Esophagus muscularis mucosa (tissue), 4 donors: ENCODE measurements around the gene CD36. TPM values are rescaled to one million over a fixed set of nuclear protein-coding genes. Genes with fewer than 3 reads are reported as not detected.
A peak's percentile ranks its signal among the peaks of the same experiment; 100 is the strongest.

Experiments used
- DNase-seq: peaks from one replicate; pipeline ENCODE4 v3.0.0-alpha.2; 2017; ENCODE audit errors: extremely low spot score
- H3K27ac ChIP-seq, 4 donors: fragments of 200-600 bp; sonication (generic); replicated peaks in 1 of 4; 1 replicate in 3 of 4; 2 replicates in 1 of 4; pipeline ENCODE4 v1.5.1; 2016 to 2019; ENCODE audit warnings: mild to moderate bottlenecking in 1 of 4
- H3K27me3 ChIP-seq, 4 donors: fragments of 200-600 bp; sonication (generic); one replicate each; pipeline versions ENCODE4 v1.5.1 to v1.6.0; 2016 to 2019
- H3K36me3 ChIP-seq, 4 donors: fragments of 200-600 bp; sonication (generic); one replicate each; pipeline ENCODE4 v1.5.1; 2016 to 2019
- H3K4me1 ChIP-seq, 4 donors: fragments of 200-600 bp; sonication (generic); one replicate each; pipeline ENCODE4 v1.5.1; 2016 to 2019
- H3K4me3 ChIP-seq, 4 donors: fragments of 200-600 bp; sonication (generic); 1 replicate in 2 of 4; 2 replicates in 2 of 4; pipeline ENCODE4 v1.5.1; 2016 to 2019; ENCODE audit warnings: mild to moderate bottlenecking in 4 of 4, moderate library complexity in 1 of 4
- H3K9me3 ChIP-seq, 4 donors: fragments of 200-600 bp; sonication (generic); 1 replicate in 3 of 4; 2 replicates in 1 of 4; pipeline ENCODE4 v1.5.1; 2016 to 2019
- CTCF ChIP-seq, 3 experiments: fragments of 200-600 bp in 2 of 3; fragments of 450-650 bp in 1 of 3; sonication (generic) in 2 of 3; IDR thresholded peaks; one replicate each; pipeline ENCODE4 v1.5.1; 2017 to 2019; ENCODE audit warnings: antibody characterized with exemption in 3 of 3, mild to moderate bottlenecking in 2 of 3, moderate library complexity in 1 of 3
- EP300 ChIP-seq: sonication (generic); formaldehyde crosslinking; IDR thresholded peaks from one replicate; pipeline ENCODE4 v1.6.1; 2017; ENCODE audit warnings: antibody characterized with exemption
- POLR2A ChIP-seq: fragments of 450-650 bp; IDR thresholded peaks from one replicate; pipeline ENCODE4 v1.6.1; 2017; ENCODE audit warnings: antibody characterized with exemption, moderate library complexity, mild to moderate bottlenecking, low read depth
- POLR2AphosphoS5 ChIP-seq, 2 donors: sonication (generic); formaldehyde crosslinking; IDR thresholded peaks; one replicate each; pipeline ENCODE4 v1.6.1; 2017; ENCODE audit warnings: antibody characterized with exemption in 2 of 2
- WGBS: methylation state at CpG from one replicate; pipeline ENCODE4 v1.1.5; 2018; 5-methylcytosine and 5-hydroxymethylcytosine counted together
- intact Hi-C: fragments of 100-400 bp; cut with DNase I; formaldehyde crosslinking; loops from one replicate; pipeline ENCODE4 v1.15.1; 2023
- total RNA-seq, 4 donors: library from RNA; depleted of rRNA; stranded (reverse); fragments of >200 nt; gene quantifications; one replicate each; pipeline versions ENCODE4 v1.1.0 to v1.2.1, GENCODE V29; 2016

Gene CD36
- total RNA-seq, 4 donors from 2014 or later, result 61.0 to 148 (median 87.7) TPM

GRCh38 chr7:80679921-80680907, 41.8 kb downstream of the CD36 start:
- intact Hi-C loops, result no loop called here
- WGBS, result 75% methylated on average over 10 of the region's 10 CpGs

GRCh38 chr7:80681272-80681885, 42.9 kb downstream of the CD36 start:
- Histone ChIP-seq H3K4me1 (no peaks in the 10 kb centered on the region), H3K9me3 (peaks cover 0 to 6% (median 0%) of the 10 kb centered on the region in 4 donors), H3K27ac (no peak overlapping the region), H3K27me3 (no peaks in the 10 kb centered on the region), H3K4me3 (no peak overlapping the region), H3K36me3 (peaks cover 0 to 25% (median 0%) of the 10 kb centered on the region in 4 donors)
- DNase-seq, result no peak
- intact Hi-C loops, result no loop called here
- TF ChIP-seq POLR2A (no peak), CTCF (IDR thresholded peaks at IDR 0.05) (peak in 1 of 3 experiments; percentile 24), EP300 (no peak)

More at GRCh38 chr7:80679921-80680907, 41.8 kb downstream of the CD36 start:
- Histone ChIP-seq H3K27me3 (no peaks in the 10 kb centered on the region), H3K4me1 (no peaks in the 10 kb centered on the region), H3K27ac (no peak overlapping the region), H3K4me3 (no peak overlapping the region), H3K36me3 (peaks cover 0 to 35% (median 0%) of the 10 kb centered on the region in 4 donors), H3K9me3 (peaks cover 0 to 6% (median 0%) of the 10 kb centered on the region in 4 donors)
- DNase-seq, result no peak
- TF ChIP-seq CTCF (IDR thresholded peaks at IDR 0.05), result no peak
- TF ChIP-seq EP300, result no peak
- no peak for TF ChIP-seq POLR2AphosphoS5 (IDR thresholded peaks at IDR 0.05)
- no peak for TF ChIP-seq POLR2A

- WGBS, result 88% methylated on average over 19 of the region's 19 CpGs
- TF ChIP-seq POLR2A (no peak), POLR2AphosphoS5 (IDR thresholded peaks at IDR 0.05) (no peak), EP300 (no peak), CTCF (IDR thresholded peaks at IDR 0.05) (no peak)
- intact Hi-C loops, result no loop called here
Measured at GRCh38 chr7:80682744-80683143, 44.3 kb downstream of the CD36 start.

GRCh38 chr7:80686576-80686975, 48.1 kb downstream of the CD36 start:
- intact Hi-C loops, result no loop called here
- H3K9me3 ChIP-seq, result peaks cover 0 to 6% (median 0%) of the 10 kb centered on the region in 4 donors
- H3K36me3 ChIP-seq, result no peaks in the 10 kb centered on the region
- H3K27ac ChIP-seq, result no peak overlapping the region
- no peaks in the 10 kb centered on the region for H3K4me1 ChIP-seq
- no peak overlapping the region for H3K4me3 ChIP-seq
- TF ChIP-seq EP300, result no peak
- no peak for TF ChIP-seq POLR2AphosphoS5 (IDR thresholded peaks at IDR 0.05)
- WGBS, result 89% methylated on average over 2 of the region's 2 CpGs
- DNase-seq, result no peak
- H3K27me3 ChIP-seq, result no peaks in the 10 kb centered on the region

More at GRCh38 chr7:80682744-80683143, 44.3 kb downstream of the CD36 start:
- Histone ChIP-seq H3K36me3 (peaks cover 0 to 11% (median 0%) of the 10 kb centered on the region in 4 donors), H3K4me1 (no peaks in the 10 kb centered on the region), H3K27me3 (no peaks in the 10 kb centered on the region), H3K27ac (no peak overlapping the region), H3K4me3 (no peak overlapping the region), H3K9me3 (peaks cover 0 to 6% (median 0%) of the 10 kb centered on the region in 4 donors)
- DNase-seq, result no peak
